HCT116 (cell line): Measurements from ENCODE around the gene CYRIA. TPM values are rescaled to one million over a fixed set of nuclear protein-coding genes. Genes with fewer than 3 reads are reported as not detected.

Experiments used
- ATAC-seq: fragments of 200-7000 bp; cut with Tn5 transposase; 2 replicates; pipeline ENCODE4 v1.9.1; 2020; ENCODE audit warnings: mild to moderate bottlenecking, moderate library complexity
- BruUV-seq: library from RNA; stranded (reverse); fragments of 400-500 nt; replicated peaks from 2 replicates; lab custom pipeline; 2021; lab: Mats Ljungman, UMichigan
- CTCF ChIA-PET: fragments of 300-600 bp; sonication (Branson Sonifier 250); formaldehyde crosslinking; loops from one replicate; lab custom pipeline; 2021; ENCODE audit warnings: antibody characterized with exemption; lab: Charles Lee
- POLR2A ChIA-PET: fragments of 300-600, 350-600 bp; sonication (Branson Sonifier 250); formaldehyde crosslinking; loops from one replicate; lab custom pipeline; 2021; ENCODE audit warnings: antibody characterized with exemption; lab: Charles Lee
- RAD21 ChIA-PET, 2 experiments: fragments of 300-600 bp; sonication (Branson Sonifier 250); formaldehyde crosslinking; loops; one replicate each; lab custom pipeline; 2023; ENCODE audit warnings: low total read pairs in 2 of 2; ENCODE audit not compliant: uncharacterized antibody in 2 of 2, unreplicated experiment in 2 of 2, low non-redundant PET in 1 of 2; lab: Charles Lee
- DNase-seq: peaks from one replicate; pipeline ENCODE4 v3.0.0-alpha.2; 2010; ENCODE audit warnings: low read depth, low spot score
- H2AFZ ChIP-seq: fragments of 200-600 bp; shearing (Covaris generic), sonication (generic); 2 replicates; pipeline ENCODE4 v1.6.1; 2017; ENCODE audit warnings: low read depth, mixed run types, mixed read lengths, antibody characterized with exemption, low read length; ENCODE audit not compliant: poor library complexity, severe bottlenecking
- H3K27ac ChIP-seq: 2 replicates; pipeline ENCODE4 v1.5.1; 2012; ENCODE audit warnings: low read depth, low read length
- H3K27me3 ChIP-seq: fragments of 200-600 bp; sonication (generic); 2 replicates; pipeline ENCODE4 v1.6.1; 2016; ENCODE audit warnings: mixed run types, low read length, mixed read lengths; ENCODE audit not compliant: insufficient read depth
- H3K36me3 ChIP-seq, 2 experiments: fragments of 200-500 bp in 1 of 2; fragments of 200-600 bp in 1 of 2; sonication (Bioruptor generic) in 1 of 2; sonication (generic) in 1 of 2; 2 replicates each; pipeline versions ENCODE4 v1.5.1 to v1.6.1; 2014 to 2016; ENCODE audit warnings: low read length in 2 of 2, inconsistent platforms in 1 of 2, mixed read lengths in 1 of 2, mixed run types in 1 of 2; ENCODE audit not compliant: insufficient read depth in 2 of 2, control insufficient read depth in 1 of 2
- H3K4me1 ChIP-seq, 2 experiments: fragments of 200-600 bp in 1 of 2; sonication (generic) in 1 of 2; 2 replicates each; pipeline versions ENCODE4 v1.5.1 to v1.6.1; 2012 to 2017; ENCODE audit warnings: low read length in 2 of 2, inconsistent platforms in 1 of 2, mild to moderate bottlenecking in 1 of 2, mixed read lengths in 1 of 2, mixed run types in 1 of 2, moderate library complexity in 1 of 2; ENCODE audit not compliant: insufficient read depth in 2 of 2, control insufficient read depth in 1 of 2
- H3K4me2 ChIP-seq: fragments of 200-600 bp; sonication (generic); 2 replicates; pipeline ENCODE4 v1.6.1; 2017; ENCODE audit warnings: mixed run types, low read length, mixed read lengths
- H3K4me3 ChIP-seq, 2 experiments: fragments of 200-600 bp in 1 of 2; sonication (generic) in 1 of 2; replicated peaks in 1 of 2; 2 replicates each; pipeline ENCODE4 v1.5.1; 2011 to 2016; ENCODE audit warnings: low read length in 2 of 2, control low read depth in 1 of 2, low read depth in 1 of 2, mild to moderate bottlenecking in 1 of 2, mixed read lengths in 1 of 2, mixed run types in 1 of 2
- H3K79me2 ChIP-seq: fragments of 200-600 bp; sonication (generic); 2 replicates; pipeline ENCODE4 v1.6.1; 2017; ENCODE audit warnings: mild to moderate bottlenecking, mixed run types, low read length, moderate library complexity, mixed read lengths; ENCODE audit not compliant: insufficient read depth
- H3K9ac ChIP-seq: fragments of 200-600 bp; sonication (generic); 2 replicates; pipeline ENCODE4 v1.6.1; 2016; ENCODE audit warnings: low read length, mixed read lengths
- H3K9me2 ChIP-seq: fragments of 200-600 bp; sonication (generic), shearing (Covaris generic); 2 replicates; pipeline ENCODE4 v1.6.1; 2017; ENCODE audit warnings: mixed run types, mild to moderate bottlenecking, moderate library complexity; ENCODE audit not compliant: insufficient read depth
- H3K9me3 ChIP-seq, 2 experiments: fragments of 200-500 bp in 1 of 2; fragments of 200-600 bp in 1 of 2; sonication (Bioruptor generic) in 1 of 2; sonication (generic) in 1 of 2; 2 replicates each; pipeline ENCODE4 v1.6.1; 2014 to 2017; ENCODE audit warnings: low read length in 2 of 2, mixed read lengths in 2 of 2, inconsistent platforms in 1 of 2, low read depth in 1 of 2, mild to moderate bottlenecking in 1 of 2, mixed run types in 1 of 2, moderate library complexity in 1 of 2; ENCODE audit not compliant: control insufficient read depth in 1 of 2, insufficient read depth in 1 of 2
- H4K20me1 ChIP-seq: fragments of 200-600 bp; sonication (generic), shearing (Covaris generic); 2 replicates; pipeline ENCODE4 v1.6.1; 2017; ENCODE audit warnings: mixed run types, mild to moderate bottlenecking, moderate library complexity; ENCODE audit not compliant: insufficient read depth
- CBX3 ChIP-seq: IDR thresholded peaks from 2 replicates; pipeline ENCODE4 v1.6.1; 2012; ENCODE audit warnings: low read depth
- CTCF ChIP-seq, 3 experiments: fragments of 200-600 bp in 1 of 3; sonication (generic) in 1 of 3; IDR thresholded peaks in 2 of 3; conservative IDR thresholded peaks in 1 of 3; 2 replicates each; pipeline ENCODE4 v1.5.1; 2012 to 2017; ENCODE audit warnings: low read depth in 2 of 3, low read length in 2 of 3, antibody characterized with exemption in 1 of 3, borderline replicate concordance in 1 of 3, control low read depth in 1 of 3, mild to moderate bottlenecking in 1 of 3, mixed read lengths in 1 of 3, mixed run types in 1 of 3, moderate library complexity in 1 of 3; ENCODE audit not compliant: insufficient read depth in 1 of 3
- EGR1 ChIP-seq: IDR thresholded peaks from 2 replicates; pipeline ENCODE4 v1.6.1; 2012; ENCODE audit warnings: low read depth
- FOSL1 ChIP-seq: IDR thresholded peaks from 2 replicates; pipeline ENCODE4 v1.6.1; 2012; ENCODE audit warnings: low read depth
- JUND ChIP-seq: IDR thresholded peaks from 2 replicates; pipeline ENCODE4 v1.6.1; 2012
- POLR2A ChIP-seq: IDR thresholded peaks from 2 replicates; pipeline ENCODE4 v1.7.0; 2011; ENCODE audit warnings: borderline replicate concordance; ENCODE audit not compliant: insufficient read depth, insufficient read length; ENCODE audit errors: extremely low read depth
- RAD21 ChIP-seq: IDR thresholded peaks from 2 replicates; pipeline ENCODE4 v1.6.1; 2012; ENCODE audit warnings: low read depth, mild to moderate bottlenecking
- SRF ChIP-seq: IDR thresholded peaks from 2 replicates; pipeline ENCODE4 v1.6.1; 2012; ENCODE audit warnings: low read depth
- TCF7L2 ChIP-seq: IDR thresholded peaks from 2 replicates; pipeline ENCODE4 v1.7.0; 2011; ENCODE audit warnings: borderline replicate concordance, inconsistent platforms; ENCODE audit not compliant: insufficient read depth, insufficient read length; ENCODE audit errors: extremely low read depth
- YY1 ChIP-seq: IDR thresholded peaks from 2 replicates; pipeline ENCODE4 v1.6.1; 2011; ENCODE audit warnings: low read length, low read depth, moderate library complexity, mild to moderate bottlenecking; ENCODE audit not compliant: insufficient replicate concordance; ENCODE audit errors: extremely low read depth
- ZBTB33 ChIP-seq: IDR thresholded peaks from 2 replicates; pipeline ENCODE4 v1.6.1; 2011; ENCODE audit warnings: mild to moderate bottlenecking, low read length, moderate library complexity; ENCODE audit not compliant: insufficient replicate concordance; ENCODE audit errors: extremely low read depth
- intact Hi-C: fragments of 100-400 bp; cut with micrococcal nuclease; formaldehyde crosslinking; loops from 2 replicates; pipeline ENCODE4 v1.10.0; 2022
- total RNA-seq: library from RNA; stranded (reverse); gene quantifications from one replicate; pipeline ENCODE4 v1.2.1, GENCODE V29; 2021; ENCODE audit not compliant: unreplicated experiment
- TF ChIP-seq, protein P1 (sequence below): IDR thresholded peaks from 2 replicates; pipeline ENCODE4 v1.6.1; 2012

Gene CYRIA
- total RNA-seq, 1 experiment from 2014 or later, result 0.44 TPM

GRCh38 chr2:16635791-16636699 lies 29.6 kb downstream of the CYRIA start:
- DNase-seq (no peak), ATAC-seq (no peak)
- Histone ChIP-seq H2AFZ (no peak overlapping the region), H3K9me3 (no peaks in the 10 kb centered on the region), H3K36me3 (no peaks in the 10 kb centered on the region), H3K4me3 (no peak overlapping the region), H3K27me3 (peaks cover 37% of the 10 kb centered on the region), H3K27ac (no peak overlapping the region), H3K4me2 (no peak overlapping the region), H3K9ac (no peak overlapping the region), H3K79me2 (no peaks in the 10 kb centered on the region), H3K9me2 (no peaks in the 10 kb centered on the region), H4K20me1 (no peaks in the 10 kb centered on the region), H3K4me1 (no peaks in the 10 kb centered on the region)
- RAD21 ChIA-PET, result no interaction called here
- no peak for TF ChIP-seq CTCF (IDR thresholded peaks at IDR 0.05 in 2 of 3, conservative IDR thresholded peaks at IDR 0.05 in 1 of 3; ENCODE audit: borderline replicate concordance in 1 of 3, insufficient read depth in 1 of 3, low read depth in 2 of 3, low read length in 2 of 3)
- no peak for TF ChIP-seq RAD21
- no peak for TF ChIP-seq JUND
- TF ChIP-seq FOSL1, result no peak
- TF ChIP-seq YY1, result no peak
- no peak for TF ChIP-seq CBX3
- TF ChIP-seq SRF, result no peak
- TF ChIP-seq TCF7L2, result no peak
- no peak for TF ChIP-seq EGR1
- no peak for TF ChIP-seq POLR2A
- TF ChIP-seq, protein P1, sequence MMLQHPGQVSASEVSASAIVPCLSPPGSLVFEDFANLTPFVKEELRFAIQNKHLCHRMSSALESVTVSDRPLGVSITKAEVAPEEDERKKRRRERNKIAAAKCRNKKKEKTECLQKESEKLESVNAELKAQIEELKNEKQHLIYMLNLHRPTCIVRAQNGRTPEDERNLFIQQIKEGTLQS, result no peak
- no peak for TF ChIP-seq ZBTB33
- intact Hi-C loops, result no loop called here
- POLR2A ChIA-PET, result no interaction called here
- CTCF ChIA-PET, result no interaction called here
- no TSS peak for BruUV-seq
